ENCODE data around the gene CARMIL1.

Gene CARMIL1

GRCh38 chr6:25303254-25303653 lies 24.1 kb downstream of the CARMIL1 start:
- H2BK12ac ChIP-seq (ENCODE audit: low read length in 2 of 2), result no peak overlapping the region
- no peaks in the 10 kb centered on the region for H3K36me3 ChIP-seq (ENCODE audit: control insufficient read depth in 1 of 2, insufficient read depth in 2 of 2, low read depth in 1 of 2, low read length in 2 of 2)
- 100% methylated on average over 1 of the region's 1 CpG for WGBS

GRCh38 chr6:25306379-25306778 lies 27.2 kb downstream of the CARMIL1 start:
- DNase-seq, result no peak
- 100% methylated on average over 1 of the region's 2 CpGs for WGBS
- H2BK12ac ChIP-seq (ENCODE audit: low read length in 2 of 2), result no peak overlapping the region
- peaks cover 3% of the 10 kb centered on the region for H3K4me1 ChIP-seq (ENCODE audit: control insufficient read depth, insufficient read depth, low read depth, low read length)
- no peak overlapping the region for H3K9ac ChIP-seq (ENCODE audit: low read length)
- no peak overlapping the region for H2BK15ac ChIP-seq (ENCODE audit: low read depth, poor library complexity, severe bottlenecking)
- no peak overlapping the region for H3K14ac ChIP-seq (ENCODE audit: low read length in 2 of 2)
- no peak overlapping the region for H3K23ac ChIP-seq (ENCODE audit: low read length in 2 of 2)
- no peak overlapping the region for H3K27ac ChIP-seq (ENCODE audit: low read length, poor library complexity, severe bottlenecking)
- H3K4me2 ChIP-seq (ENCODE audit: low read length, poor library complexity, severe bottlenecking), result no peak overlapping the region
- no peak overlapping the region for H2AK5ac ChIP-seq (ENCODE audit: low read length, severe bottlenecking)
- no peak overlapping the region for H3K4ac ChIP-seq (ENCODE audit: low read depth in 1 of 2, low read length in 2 of 2)
- no peaks in the 10 kb centered on the region for H3K27me3 ChIP-seq (ENCODE audit: control insufficient read depth in 1 of 2, insufficient read depth in 1 of 2, low read length in 2 of 2)
- no peak overlapping the region for H4K8ac ChIP-seq (ENCODE audit: low read length)
- H3K4me3 ChIP-seq (ENCODE audit: insufficient read depth in 1 of 2, low read depth in 1 of 2, low read length in 2 of 2), result no peak overlapping the region
- no peaks in the 10 kb centered on the region for H3K9me3 ChIP-seq (ENCODE audit: control insufficient read depth, low read length)
- no peak overlapping the region for H2AFZ ChIP-seq (ENCODE audit: low read depth, low read length)
- peaks cover 23% of the 10 kb centered on the region for H3K79me1 ChIP-seq (replicated peaks; ENCODE audit: low read length, poor library complexity, severe bottlenecking)
- H4K91ac ChIP-seq (ENCODE audit: low read length), result no peak overlapping the region
- no peak overlapping the region for H2BK120ac ChIP-seq (ENCODE audit: low read depth, low read length)
- H3K36me3 ChIP-seq (ENCODE audit: control insufficient read depth in 1 of 2, insufficient read depth in 2 of 2, low read depth in 1 of 2, low read length in 2 of 2), result no peaks in the 10 kb centered on the region
- no peak overlapping the region for H3K18ac ChIP-seq (ENCODE audit: low read depth in 1 of 2, low read length in 2 of 2)
- H2BK5ac ChIP-seq (ENCODE audit: low read depth, low read length, poor library complexity, severe bottlenecking), result no peak overlapping the region

More at GRCh38 chr6:25303254-25303653, 24.1 kb downstream of the CARMIL1 start:
- Histone ChIP-seq H3K4me1 (ENCODE audit: control insufficient read depth, insufficient read depth, low read depth, low read length) (peaks cover 3% of the 10 kb centered on the region), H3K4me2 (ENCODE audit: low read length, poor library complexity, severe bottlenecking) (no peak overlapping the region), H3K27ac (ENCODE audit: low read length, poor library complexity, severe bottlenecking) (no peak overlapping the region), H2BK120ac (ENCODE audit: low read depth, low read length) (no peak overlapping the region), H2BK15ac (ENCODE audit: low read depth, poor library complexity, severe bottlenecking) (no peak overlapping the region), H3K23ac (ENCODE audit: low read length in 2 of 2) (no peak overlapping the region), H4K8ac (ENCODE audit: low read length) (no peak overlapping the region), H3K79me1 (replicated peaks; ENCODE audit: low read length, poor library complexity, severe bottlenecking) (peaks cover 28% of the 10 kb centered on the region), H2BK5ac (ENCODE audit: low read depth, low read length, poor library complexity, severe bottlenecking) (no peak overlapping the region), H3K9ac (ENCODE audit: low read length) (peak overlapping the region; percentile 45), H4K91ac (ENCODE audit: low read length) (no peak overlapping the region), H3K9me3 (ENCODE audit: control insufficient read depth, low read length) (no peaks in the 10 kb centered on the region), H3K14ac (ENCODE audit: low read length in 2 of 2) (no peak overlapping the region), H3K18ac (ENCODE audit: low read depth in 1 of 2, low read length in 2 of 2) (no peak overlapping the region), H2AK5ac (ENCODE audit: low read length, severe bottlenecking) (no peak overlapping the region), H3K4ac (ENCODE audit: low read depth in 1 of 2, low read length in 2 of 2) (no peak overlapping the region), H2AFZ (ENCODE audit: low read depth, low read length) (no peak overlapping the region), H3K4me3 (ENCODE audit: insufficient read depth in 1 of 2, low read depth in 1 of 2, low read length in 2 of 2) (no peak overlapping the region), H3K27me3 (ENCODE audit: control insufficient read depth in 1 of 2, insufficient read depth in 1 of 2, low read length in 2 of 2) (no peaks in the 10 kb centered on the region)
- DNase-seq, result no peak

- Histone ChIP-seq H2AFZ (ENCODE audit: low read depth, low read length) (no peak overlapping the region), H2BK12ac (ENCODE audit: low read length in 2 of 2) (no peak overlapping the region), H4K8ac (ENCODE audit: low read length) (no peak overlapping the region), H3K4ac (ENCODE audit: low read depth in 1 of 2, low read length in 2 of 2) (no peak overlapping the region), H3K9me3 (ENCODE audit: control insufficient read depth, low read length) (no peaks in the 10 kb centered on the region), H2AK5ac (ENCODE audit: low read length, severe bottlenecking) (no peak overlapping the region), H3K79me1 (replicated peaks; ENCODE audit: low read length, poor library complexity, severe bottlenecking) (peaks cover 18% of the 10 kb centered on the region), H3K4me2 (ENCODE audit: low read length, poor library complexity, severe bottlenecking) (no peak overlapping the region), H4K91ac (ENCODE audit: low read length) (no peak overlapping the region), H3K27me3 (ENCODE audit: control insufficient read depth in 1 of 2, insufficient read depth in 1 of 2, low read length in 2 of 2) (no peaks in the 10 kb centered on the region), H2BK5ac (ENCODE audit: low read depth, low read length, poor library complexity, severe bottlenecking) (no peak overlapping the region), H3K4me1 (ENCODE audit: control insufficient read depth, insufficient read depth, low read depth, low read length) (no peaks in the 10 kb centered on the region), H3K9ac (ENCODE audit: low read length) (no peak overlapping the region), H3K23ac (ENCODE audit: low read length in 2 of 2) (no peak overlapping the region), H3K14ac (ENCODE audit: low read length in 2 of 2) (no peak overlapping the region), H3K36me3 (ENCODE audit: control insufficient read depth in 1 of 2, insufficient read depth in 2 of 2, low read depth in 1 of 2, low read length in 2 of 2) (no peaks in the 10 kb centered on the region), H3K4me3 (ENCODE audit: insufficient read depth in 1 of 2, low read depth in 1 of 2, low read length in 2 of 2) (no peak overlapping the region), H2BK120ac (ENCODE audit: low read depth, low read length) (no peak overlapping the region), H3K18ac (ENCODE audit: low read depth in 1 of 2, low read length in 2 of 2) (no peak overlapping the region), H2BK15ac (ENCODE audit: low read depth, poor library complexity, severe bottlenecking) (no peak overlapping the region), H3K27ac (ENCODE audit: low read length, poor library complexity, severe bottlenecking) (no peak overlapping the region)
- WGBS, result 100% methylated on average over 3 of the region's 4 CpGs
- DNase-seq, result no peak
Measured at GRCh38 chr6:25307805-25308494, 28.8 kb downstream of the CARMIL1 start.

GRCh38 chr6:25309886-25310285 lies 30.7 kb downstream of the CARMIL1 start:
- 90% methylated on average over 4 of the region's 8 CpGs for WGBS
- Histone ChIP-seq H3K27me3 (ENCODE audit: control insufficient read depth in 1 of 2, insufficient read depth in 1 of 2, low read length in 2 of 2) (no peaks in the 10 kb centered on the region), H2BK15ac (ENCODE audit: low read depth, poor library complexity, severe bottlenecking) (no peak overlapping the region)

More at GRCh38 chr6:25309886-25310285, 30.7 kb downstream of the CARMIL1 start:
- H2AFZ ChIP-seq (ENCODE audit: low read depth, low read length), result no peak overlapping the region
- no peak overlapping the region for H3K27ac ChIP-seq (ENCODE audit: low read length, poor library complexity, severe bottlenecking)
- H4K91ac ChIP-seq (ENCODE audit: low read length), result no peak overlapping the region
- H2BK12ac ChIP-seq (ENCODE audit: low read length in 2 of 2), result no peak overlapping the region
- H3K4me1 ChIP-seq (ENCODE audit: control insufficient read depth, insufficient read depth, low read depth, low read length), result peaks cover 4% of the 10 kb centered on the region
- H3K18ac ChIP-seq (ENCODE audit: low read depth in 1 of 2, low read length in 2 of 2), result no peak overlapping the region
- no peak overlapping the region for H3K14ac ChIP-seq (ENCODE audit: low read length in 2 of 2)
- no peak overlapping the region for H2BK5ac ChIP-seq (ENCODE audit: low read depth, low read length, poor library complexity, severe bottlenecking)
- H2BK120ac ChIP-seq (ENCODE audit: low read depth, low read length), result no peak overlapping the region
- H2AK5ac ChIP-seq (ENCODE audit: low read length, severe bottlenecking), result no peak overlapping the region
- no peak for DNase-seq
- H4K8ac ChIP-seq (ENCODE audit: low read length), result no peak overlapping the region
- H3K4me3 ChIP-seq (ENCODE audit: insufficient read depth in 1 of 2, low read depth in 1 of 2, low read length in 2 of 2), result no peak overlapping the region
- H3K79me1 ChIP-seq (replicated peaks; ENCODE audit: low read length, poor library complexity, severe bottlenecking), result peaks cover 16% of the 10 kb centered on the region
- no peak overlapping the region for H3K23ac ChIP-seq (ENCODE audit: low read length in 2 of 2)
- peak overlapping the region; percentile 23 for H3K9ac ChIP-seq (ENCODE audit: low read length)
- H3K36me3 ChIP-seq (ENCODE audit: control insufficient read depth in 1 of 2, insufficient read depth in 2 of 2, low read depth in 1 of 2, low read length in 2 of 2), result no peaks in the 10 kb centered on the region
- H3K9me3 ChIP-seq (ENCODE audit: control insufficient read depth, low read length), result no peaks in the 10 kb centered on the region
- H3K4ac ChIP-seq (ENCODE audit: low read depth in 1 of 2, low read length in 2 of 2), result no peak overlapping the region
- H3K4me2 ChIP-seq (ENCODE audit: low read length, poor library complexity, severe bottlenecking), result no peak overlapping the region
